Skeletal muscle satellite cell (primary cell): ENCODE data around the gene LAPTM5. TPM values are rescaled to one million over a fixed set of nuclear protein-coding genes. Genes with fewer than 3 reads are reported as not detected.

ENCODE experiments used
- H3K27me3 ChIP-seq: 2 replicates; pipeline ENCODE4 v1.7.0; 2013; ENCODE audit warnings: low read length; ENCODE audit not compliant: control insufficient read depth, insufficient read depth
- H3K36me3 ChIP-seq: 2 replicates; pipeline ENCODE4 v1.7.0; 2013; ENCODE audit warnings: mild to moderate bottlenecking, control low read depth, low read length; ENCODE audit not compliant: insufficient read depth
- H3K4me1 ChIP-seq: 2 replicates; pipeline ENCODE4 v1.7.0; 2013; ENCODE audit warnings: low read length; ENCODE audit not compliant: control insufficient read depth, insufficient read depth
- H3K4me2 ChIP-seq: 2 replicates; pipeline ENCODE4 v1.7.0; 2013; ENCODE audit warnings: mild to moderate bottlenecking, low read length
- H3K4me3 ChIP-seq: 2 replicates; pipeline ENCODE4 v1.7.0; 2013; ENCODE audit warnings: low read length
- H3K9ac ChIP-seq: 2 replicates; pipeline ENCODE4 v1.7.0; 2013; ENCODE audit warnings: mild to moderate bottlenecking, low read depth, low read length, moderate library complexity
- H3K9me3 ChIP-seq: replicated peaks from 2 replicates; pipeline ENCODE4 v1.7.0; 2013; ENCODE audit warnings: mild to moderate bottlenecking, control low read depth, low read length
- small RNA-seq: library from RNA; depleted of rRNA; stranded (forward); fragments of <200 nt; gene quantifications from one replicate; pipeline ENCODE3, GENCODE V24; 2012

Gene LAPTM5

DNA sequence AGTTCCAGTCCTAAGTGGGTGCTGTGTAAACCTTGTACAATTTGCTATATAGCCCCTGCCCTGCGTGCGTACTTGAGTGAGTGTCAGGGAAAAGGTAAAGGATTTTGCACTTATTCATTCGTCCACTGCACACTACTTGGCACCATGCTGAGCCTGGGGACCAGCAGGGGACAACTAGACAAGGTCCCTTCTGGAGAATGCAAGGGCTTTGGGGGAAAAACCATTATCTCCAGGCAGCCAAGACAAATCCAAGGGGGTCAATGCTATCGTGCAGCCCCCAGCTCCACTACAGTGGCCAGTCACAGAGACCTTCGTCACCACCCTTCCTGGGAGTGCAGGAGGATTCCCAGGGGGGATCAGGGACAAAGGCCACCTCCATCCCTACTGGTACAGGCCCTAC, 73.9 kb downstream of the LAPTM5 start:
- H3K4me1 ChIP-seq = no peaks in the 10 kb centered on the region
- no peak overlapping the region for H3K4me2 ChIP-seq
- H3K4me3 ChIP-seq = no peak overlapping the region
- no peaks in the 10 kb centered on the region for H3K36me3 ChIP-seq
- H3K27me3 ChIP-seq = peaks cover 57% of the 10 kb centered on the region
- no peak overlapping the region for H3K9ac ChIP-seq
- no peaks in the 10 kb centered on the region for H3K9me3 ChIP-seq

Small RNA genes within 50 kb of the gene (small RNA-seq; reads per million reads assigned to genes)
- not detected for gene MIR4420
